GM23338 (cell line): ENCODE measurements around the gene SZT2. TPM values are rescaled to one million over a fixed set of nuclear protein-coding genes. Genes with fewer than 3 reads are reported as not detected.

Source experiments
- ATAC-seq: fragments of 200-7000 bp; cut with Tn5 transposase; 3 replicates; pipeline ENCODE4 v1.9.1; 2020
- DNase-seq: peaks from one replicate; pipeline ENCODE4 v3.0.0-alpha.2; 2015; ENCODE audit warnings: low spot score
- H2AFZ ChIP-seq: fragments of 200-600 bp; sonication (generic); 2 replicates; pipeline ENCODE4 v1.8.0; 2016; ENCODE audit warnings: antibody characterized with exemption, mild to moderate bottlenecking, moderate library complexity
- H3F3A ChIP-seq: fragments of 200-600 bp; sonication (generic); replicated peaks from 2 replicates; pipeline ENCODE4 v1.8.0; 2017; ENCODE audit warnings: antibody characterized with exemption, mixed run types, low read depth
- H3K27ac ChIP-seq: fragments of 200-600 bp; sonication (generic); 2 replicates; pipeline ENCODE4 v1.6.1; 2016; ENCODE audit warnings: low read depth
- H3K27me3 ChIP-seq: fragments of 200-600 bp; sonication (generic); 2 replicates; pipeline ENCODE4 v1.8.0; 2016; ENCODE audit warnings: mild to moderate bottlenecking, mixed run types, moderate library complexity; ENCODE audit not compliant: insufficient read depth
- H3K36me3 ChIP-seq: fragments of 200-600 bp; sonication (generic); 2 replicates; pipeline ENCODE4 v1.8.0; 2016; ENCODE audit warnings: mild to moderate bottlenecking; ENCODE audit not compliant: insufficient read depth
- H3K4me1 ChIP-seq: fragments of 200-600 bp; sonication (generic); 2 replicates; pipeline ENCODE4 v1.8.0; 2016; ENCODE audit warnings: mild to moderate bottlenecking, moderate library complexity; ENCODE audit not compliant: insufficient read depth
- H3K4me2 ChIP-seq: fragments of 200-600 bp; sonication (generic); 2 replicates; pipeline ENCODE4 v1.7.1; 2017; ENCODE audit warnings: mixed run types
- H3K4me3 ChIP-seq: fragments of 200-600 bp; sonication (generic); 2 replicates; pipeline ENCODE4 v1.6.1; 2016; ENCODE audit warnings: mixed run types
- H3K79me2 ChIP-seq: fragments of 200-600 bp; sonication (generic); replicated peaks from 2 replicates; pipeline ENCODE4 v1.8.0; 2017; ENCODE audit warnings: mild to moderate bottlenecking; ENCODE audit not compliant: insufficient read depth
- H3K9me2 ChIP-seq: fragments of 200-600 bp; sonication (generic); 2 replicates; pipeline ENCODE4 v1.8.0; 2017; ENCODE audit not compliant: insufficient read depth
- H4K20me1 ChIP-seq: fragments of 200-600 bp; sonication (generic); replicated peaks from 2 replicates; pipeline ENCODE4 v1.8.0; 2017; ENCODE audit warnings: mild to moderate bottlenecking; ENCODE audit not compliant: insufficient read depth
- H3K27ac Mint-ChIP-seq: 2 replicates; pipeline ENCODE4 v1.8.0; 2020; ENCODE audit warnings: inconsistent platforms, mild to moderate bottlenecking, moderate library complexity, mixed read lengths
- H3K27me3 Mint-ChIP-seq: 3 replicates; pipeline ENCODE4 v1.8.0; 2022; ENCODE audit warnings: low read depth, mild to moderate bottlenecking, moderate library complexity, mixed read lengths, inconsistent platforms; ENCODE audit not compliant: insufficient read depth, poor library complexity
- H3K36me3 Mint-ChIP-seq: 3 replicates; pipeline ENCODE4 v1.8.0; 2021; ENCODE audit warnings: low read depth, mild to moderate bottlenecking, inconsistent platforms, moderate library complexity, mixed read lengths
- H3K4me1 Mint-ChIP-seq: 3 replicates; pipeline ENCODE4 v1.8.0; 2020; ENCODE audit warnings: mild to moderate bottlenecking, inconsistent platforms, mixed read lengths
- H3K4me3 Mint-ChIP-seq: 3 replicates; pipeline ENCODE4 v1.8.0; 2021; ENCODE audit warnings: moderate library complexity, mild to moderate bottlenecking, inconsistent platforms, mixed read lengths
- H3K9me3 Mint-ChIP-seq: 3 replicates; pipeline ENCODE4 v1.8.0; 2020; ENCODE audit warnings: moderate library complexity, mild to moderate bottlenecking, inconsistent platforms, mixed read lengths
- CREB1 ChIP-seq: fragments of 250-450 bp; sonication (Bioruptor Pico); IDR thresholded peaks from 2 replicates; pipeline ENCODE4 v1.5.0; 2020; ENCODE audit warnings: low read depth, mild to moderate bottlenecking, moderate library complexity
- EZH2 ChIP-seq: fragments of 200-600 bp; sonication (generic); IDR thresholded peaks from one replicate; pipeline ENCODE4 v1.8.0; 2017; ENCODE audit warnings: antibody characterized with exemption, mild to moderate bottlenecking, low read depth; ENCODE audit not compliant: unreplicated experiment
- EZH2phosphoT487 ChIP-seq: fragments of 200-600 bp; sonication (generic); IDR thresholded peaks from one replicate; pipeline ENCODE4 v1.8.1; 2018; ENCODE audit warnings: antibody characterized with exemption; ENCODE audit not compliant: unreplicated experiment
- JUNB ChIP-seq: IDR thresholded peaks from one replicate; pipeline ENCODE4 v1.6.1; 2016; ENCODE audit warnings: antibody characterized with exemption; ENCODE audit not compliant: unreplicated experiment
- NANOG ChIP-seq: IDR thresholded peaks from 2 replicates; pipeline ENCODE4 v1.6.1; 2016; ENCODE audit warnings: antibody characterized with exemption, borderline replicate concordance
- POLR2AphosphoS5 ChIP-seq: IDR thresholded peaks from 2 replicates; pipeline ENCODE4 v1.6.1; 2016; ENCODE audit warnings: antibody characterized with exemption, low read depth
- STAT1 ChIP-seq: IDR thresholded peaks from one replicate; pipeline ENCODE4 v1.6.1; 2016; ENCODE audit warnings: antibody characterized with exemption; ENCODE audit not compliant: unreplicated experiment
- ZNF114 ChIP-seq: fragments of 250-450 bp; sonication (Bioruptor Pico); IDR thresholded peaks from 2 replicates; pipeline ENCODE4 v1.5.0; 2020; ENCODE audit warnings: mild to moderate bottlenecking, moderate library complexity
- ZNF331 ChIP-seq: fragments of 250-450 bp; sonication (Bioruptor Pico); IDR thresholded peaks from 2 replicates; pipeline ENCODE4 v1.5.0; 2020; ENCODE audit warnings: low read depth, mild to moderate bottlenecking, moderate library complexity
- polyA plus RNA-seq: library from polyadenylated mRNA; unstranded; fragments of >200 nt; fragmentation: Nextera tagmentation; extraction: Ambion mirVana; gene quantifications from 2 replicates; pipeline ENCODE4 v1.2.1, GENCODE V29; 2016
- total RNA-seq: library from RNA; depleted of rRNA; stranded (reverse); fragments of >200 nt; shearing (Covaris generic); gene quantifications from 2 replicates; pipeline ENCODE4 v1.2.3, GENCODE V29; 2014
- TF ChIP-seq, protein P1 (sequence below), 2 experiments: fragments of 200-600 bp in 1 of 2; sonication (generic) in 1 of 2; conservative IDR thresholded peaks; 2 replicates each; pipeline versions ENCODE4 v1.5.1 to v1.6.1; 2016 to 2017; ENCODE audit warnings: antibody characterized with exemption in 2 of 2, low read depth in 2 of 2, mild to moderate bottlenecking in 2 of 2, moderate library complexity in 1 of 2
- TF ChIP-seq, protein P2 (sequence below): IDR thresholded peaks from 2 replicates; pipeline ENCODE4 v1.6.1; 2016; ENCODE audit warnings: antibody characterized with exemption
- TF ChIP-seq, protein P3 (sequence below): IDR thresholded peaks from one replicate; pipeline ENCODE4 v1.6.1; 2018; ENCODE audit warnings: antibody characterized with exemption; ENCODE audit not compliant: unreplicated experiment
- TF ChIP-seq, protein P4 (sequence below): fragments of 250-450 bp; sonication (Bioruptor Pico); IDR thresholded peaks from 2 replicates; pipeline ENCODE4 v1.5.0; 2020; ENCODE audit warnings: mild to moderate bottlenecking, moderate library complexity

Gene SZT2
- total and polyA plus RNA-seq, 2 experiments from 2014 or later = 4.1 to 16.1 TPM

DNA sequence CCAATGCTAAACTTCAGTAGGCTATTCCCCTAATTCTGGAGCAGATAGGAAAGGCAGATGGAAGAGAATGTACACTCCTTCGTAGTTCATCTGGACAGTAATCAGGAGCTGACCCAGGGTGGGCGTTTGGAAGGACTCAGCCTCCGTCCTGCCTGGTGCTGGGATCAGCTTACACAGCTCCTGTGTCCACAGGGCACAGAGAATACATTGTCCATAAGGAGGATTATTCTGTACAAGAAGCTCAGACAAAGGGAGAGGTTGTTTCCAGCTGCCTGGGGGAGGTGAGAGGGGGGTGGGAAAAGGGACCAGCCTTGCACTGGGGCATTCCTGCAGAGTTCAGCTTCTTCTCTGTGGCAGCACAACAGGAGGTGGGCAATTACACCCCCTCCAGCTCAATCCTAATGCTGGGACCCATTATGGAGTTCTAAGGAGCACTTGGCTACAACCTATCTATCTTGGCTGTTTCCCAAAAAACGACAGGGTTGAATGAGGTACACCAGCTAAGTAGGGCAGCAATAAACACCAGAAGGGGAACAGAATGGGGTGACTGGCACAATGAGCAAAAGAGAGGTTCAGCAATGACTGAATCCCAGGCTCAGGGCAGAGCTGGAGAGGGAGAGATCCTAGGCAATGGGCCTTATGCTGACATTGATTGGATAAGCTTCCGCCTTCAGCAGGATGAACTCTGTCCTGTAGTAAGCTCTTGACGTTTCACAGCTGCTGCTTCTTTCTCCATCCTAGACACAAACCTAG is 7.5 kb upstream of the SZT2 start:
- Histone ChIP-seq H3K9me2 (no peaks in the 10 kb centered on the region), H3K27ac (no peak overlapping the region), H3K4me2 (no peak overlapping the region), H3K4me1 (no peaks in the 10 kb centered on the region), H4K20me1 (peaks cover 5% of the 10 kb centered on the region; the same call in 1 of the 2 replicates), H3K27me3 (no peaks in the 10 kb centered on the region), H2AFZ (no peak overlapping the region), H3K36me3 (peaks cover 21% of the 10 kb centered on the region), H3K4me3 (no peak overlapping the region), H3F3A (no peaks in the 10 kb centered on the region), H3K79me2 (peaks cover 2% of the 10 kb centered on the region; the same call in 1 of the 2 replicates)
- no peaks in the 10 kb centered on the region for H3K9me3 Mint-ChIP-seq
- peaks cover 39% of the 10 kb centered on the region for H3K36me3 Mint-ChIP-seq
- no peak for DNase-seq
- H3K27me3 Mint-ChIP-seq = peaks cover 5% of the 10 kb centered on the region
- no peak overlapping the region for H3K27ac Mint-ChIP-seq
- peaks cover 3% of the 10 kb centered on the region for H3K4me1 Mint-ChIP-seq
- no peak overlapping the region for H3K4me3 Mint-ChIP-seq
- ATAC-seq = no peak
- TF ChIP-seq POLR2AphosphoS5 (no peak), EZH2 (no peak), ZNF331 (CRISPR knock-in tag) (no peak), NANOG (no peak), EZH2phosphoT487 (no peak), JUNB (no peak), ZNF114 (CRISPR knock-in tag) (no peak), STAT1 (no peak), CREB1 (CRISPR knock-in tag) (no peak)
- TF ChIP-seq, protein P1, sequence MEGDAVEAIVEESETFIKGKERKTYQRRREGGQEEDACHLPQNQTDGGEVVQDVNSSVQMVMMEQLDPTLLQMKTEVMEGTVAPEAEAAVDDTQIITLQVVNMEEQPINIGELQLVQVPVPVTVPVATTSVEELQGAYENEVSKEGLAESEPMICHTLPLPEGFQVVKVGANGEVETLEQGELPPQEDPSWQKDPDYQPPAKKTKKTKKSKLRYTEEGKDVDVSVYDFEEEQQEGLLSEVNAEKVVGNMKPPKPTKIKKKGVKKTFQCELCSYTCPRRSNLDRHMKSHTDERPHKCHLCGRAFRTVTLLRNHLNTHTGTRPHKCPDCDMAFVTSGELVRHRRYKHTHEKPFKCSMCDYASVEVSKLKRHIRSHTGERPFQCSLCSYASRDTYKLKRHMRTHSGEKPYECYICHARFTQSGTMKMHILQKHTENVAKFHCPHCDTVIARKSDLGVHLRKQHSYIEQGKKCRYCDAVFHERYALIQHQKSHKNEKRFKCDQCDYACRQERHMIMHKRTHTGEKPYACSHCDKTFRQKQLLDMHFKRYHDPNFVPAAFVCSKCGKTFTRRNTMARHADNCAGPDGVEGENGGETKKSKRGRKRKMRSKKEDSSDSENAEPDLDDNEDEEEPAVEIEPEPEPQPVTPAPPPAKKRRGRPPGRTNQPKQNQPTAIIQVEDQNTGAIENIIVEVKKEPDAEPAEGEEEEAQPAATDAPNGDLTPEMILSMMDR (conservative IDR thresholded peaks at IDR 0.05; ENCODE audit: low read depth in 2 of 2) = no peak
- TF ChIP-seq, protein P2, sequence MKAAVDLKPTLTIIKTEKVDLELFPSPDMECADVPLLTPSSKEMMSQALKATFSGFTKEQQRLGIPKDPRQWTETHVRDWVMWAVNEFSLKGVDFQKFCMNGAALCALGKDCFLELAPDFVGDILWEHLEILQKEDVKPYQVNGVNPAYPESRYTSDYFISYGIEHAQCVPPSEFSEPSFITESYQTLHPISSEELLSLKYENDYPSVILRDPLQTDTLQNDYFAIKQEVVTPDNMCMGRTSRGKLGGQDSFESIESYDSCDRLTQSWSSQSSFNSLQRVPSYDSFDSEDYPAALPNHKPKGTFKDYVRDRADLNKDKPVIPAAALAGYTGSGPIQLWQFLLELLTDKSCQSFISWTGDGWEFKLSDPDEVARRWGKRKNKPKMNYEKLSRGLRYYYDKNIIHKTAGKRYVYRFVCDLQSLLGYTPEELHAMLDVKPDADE = no peak
- TF ChIP-seq, protein P3, sequence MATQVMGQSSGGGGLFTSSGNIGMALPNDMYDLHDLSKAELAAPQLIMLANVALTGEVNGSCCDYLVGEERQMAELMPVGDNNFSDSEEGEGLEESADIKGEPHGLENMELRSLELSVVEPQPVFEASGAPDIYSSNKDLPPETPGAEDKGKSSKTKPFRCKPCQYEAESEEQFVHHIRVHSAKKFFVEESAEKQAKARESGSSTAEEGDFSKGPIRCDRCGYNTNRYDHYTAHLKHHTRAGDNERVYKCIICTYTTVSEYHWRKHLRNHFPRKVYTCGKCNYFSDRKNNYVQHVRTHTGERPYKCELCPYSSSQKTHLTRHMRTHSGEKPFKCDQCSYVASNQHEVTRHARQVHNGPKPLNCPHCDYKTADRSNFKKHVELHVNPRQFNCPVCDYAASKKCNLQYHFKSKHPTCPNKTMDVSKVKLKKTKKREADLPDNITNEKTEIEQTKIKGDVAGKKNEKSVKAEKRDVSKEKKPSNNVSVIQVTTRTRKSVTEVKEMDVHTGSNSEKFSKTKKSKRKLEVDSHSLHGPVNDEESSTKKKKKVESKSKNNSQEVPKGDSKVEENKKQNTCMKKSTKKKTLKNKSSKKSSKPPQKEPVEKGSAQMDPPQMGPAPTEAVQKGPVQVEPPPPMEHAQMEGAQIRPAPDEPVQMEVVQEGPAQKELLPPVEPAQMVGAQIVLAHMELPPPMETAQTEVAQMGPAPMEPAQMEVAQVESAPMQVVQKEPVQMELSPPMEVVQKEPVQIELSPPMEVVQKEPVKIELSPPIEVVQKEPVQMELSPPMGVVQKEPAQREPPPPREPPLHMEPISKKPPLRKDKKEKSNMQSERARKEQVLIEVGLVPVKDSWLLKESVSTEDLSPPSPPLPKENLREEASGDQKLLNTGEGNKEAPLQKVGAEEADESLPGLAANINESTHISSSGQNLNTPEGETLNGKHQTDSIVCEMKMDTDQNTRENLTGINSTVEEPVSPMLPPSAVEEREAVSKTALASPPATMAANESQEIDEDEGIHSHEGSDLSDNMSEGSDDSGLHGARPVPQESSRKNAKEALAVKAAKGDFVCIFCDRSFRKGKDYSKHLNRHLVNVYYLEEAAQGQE = no peak
- TF ChIP-seq, protein P4, sequence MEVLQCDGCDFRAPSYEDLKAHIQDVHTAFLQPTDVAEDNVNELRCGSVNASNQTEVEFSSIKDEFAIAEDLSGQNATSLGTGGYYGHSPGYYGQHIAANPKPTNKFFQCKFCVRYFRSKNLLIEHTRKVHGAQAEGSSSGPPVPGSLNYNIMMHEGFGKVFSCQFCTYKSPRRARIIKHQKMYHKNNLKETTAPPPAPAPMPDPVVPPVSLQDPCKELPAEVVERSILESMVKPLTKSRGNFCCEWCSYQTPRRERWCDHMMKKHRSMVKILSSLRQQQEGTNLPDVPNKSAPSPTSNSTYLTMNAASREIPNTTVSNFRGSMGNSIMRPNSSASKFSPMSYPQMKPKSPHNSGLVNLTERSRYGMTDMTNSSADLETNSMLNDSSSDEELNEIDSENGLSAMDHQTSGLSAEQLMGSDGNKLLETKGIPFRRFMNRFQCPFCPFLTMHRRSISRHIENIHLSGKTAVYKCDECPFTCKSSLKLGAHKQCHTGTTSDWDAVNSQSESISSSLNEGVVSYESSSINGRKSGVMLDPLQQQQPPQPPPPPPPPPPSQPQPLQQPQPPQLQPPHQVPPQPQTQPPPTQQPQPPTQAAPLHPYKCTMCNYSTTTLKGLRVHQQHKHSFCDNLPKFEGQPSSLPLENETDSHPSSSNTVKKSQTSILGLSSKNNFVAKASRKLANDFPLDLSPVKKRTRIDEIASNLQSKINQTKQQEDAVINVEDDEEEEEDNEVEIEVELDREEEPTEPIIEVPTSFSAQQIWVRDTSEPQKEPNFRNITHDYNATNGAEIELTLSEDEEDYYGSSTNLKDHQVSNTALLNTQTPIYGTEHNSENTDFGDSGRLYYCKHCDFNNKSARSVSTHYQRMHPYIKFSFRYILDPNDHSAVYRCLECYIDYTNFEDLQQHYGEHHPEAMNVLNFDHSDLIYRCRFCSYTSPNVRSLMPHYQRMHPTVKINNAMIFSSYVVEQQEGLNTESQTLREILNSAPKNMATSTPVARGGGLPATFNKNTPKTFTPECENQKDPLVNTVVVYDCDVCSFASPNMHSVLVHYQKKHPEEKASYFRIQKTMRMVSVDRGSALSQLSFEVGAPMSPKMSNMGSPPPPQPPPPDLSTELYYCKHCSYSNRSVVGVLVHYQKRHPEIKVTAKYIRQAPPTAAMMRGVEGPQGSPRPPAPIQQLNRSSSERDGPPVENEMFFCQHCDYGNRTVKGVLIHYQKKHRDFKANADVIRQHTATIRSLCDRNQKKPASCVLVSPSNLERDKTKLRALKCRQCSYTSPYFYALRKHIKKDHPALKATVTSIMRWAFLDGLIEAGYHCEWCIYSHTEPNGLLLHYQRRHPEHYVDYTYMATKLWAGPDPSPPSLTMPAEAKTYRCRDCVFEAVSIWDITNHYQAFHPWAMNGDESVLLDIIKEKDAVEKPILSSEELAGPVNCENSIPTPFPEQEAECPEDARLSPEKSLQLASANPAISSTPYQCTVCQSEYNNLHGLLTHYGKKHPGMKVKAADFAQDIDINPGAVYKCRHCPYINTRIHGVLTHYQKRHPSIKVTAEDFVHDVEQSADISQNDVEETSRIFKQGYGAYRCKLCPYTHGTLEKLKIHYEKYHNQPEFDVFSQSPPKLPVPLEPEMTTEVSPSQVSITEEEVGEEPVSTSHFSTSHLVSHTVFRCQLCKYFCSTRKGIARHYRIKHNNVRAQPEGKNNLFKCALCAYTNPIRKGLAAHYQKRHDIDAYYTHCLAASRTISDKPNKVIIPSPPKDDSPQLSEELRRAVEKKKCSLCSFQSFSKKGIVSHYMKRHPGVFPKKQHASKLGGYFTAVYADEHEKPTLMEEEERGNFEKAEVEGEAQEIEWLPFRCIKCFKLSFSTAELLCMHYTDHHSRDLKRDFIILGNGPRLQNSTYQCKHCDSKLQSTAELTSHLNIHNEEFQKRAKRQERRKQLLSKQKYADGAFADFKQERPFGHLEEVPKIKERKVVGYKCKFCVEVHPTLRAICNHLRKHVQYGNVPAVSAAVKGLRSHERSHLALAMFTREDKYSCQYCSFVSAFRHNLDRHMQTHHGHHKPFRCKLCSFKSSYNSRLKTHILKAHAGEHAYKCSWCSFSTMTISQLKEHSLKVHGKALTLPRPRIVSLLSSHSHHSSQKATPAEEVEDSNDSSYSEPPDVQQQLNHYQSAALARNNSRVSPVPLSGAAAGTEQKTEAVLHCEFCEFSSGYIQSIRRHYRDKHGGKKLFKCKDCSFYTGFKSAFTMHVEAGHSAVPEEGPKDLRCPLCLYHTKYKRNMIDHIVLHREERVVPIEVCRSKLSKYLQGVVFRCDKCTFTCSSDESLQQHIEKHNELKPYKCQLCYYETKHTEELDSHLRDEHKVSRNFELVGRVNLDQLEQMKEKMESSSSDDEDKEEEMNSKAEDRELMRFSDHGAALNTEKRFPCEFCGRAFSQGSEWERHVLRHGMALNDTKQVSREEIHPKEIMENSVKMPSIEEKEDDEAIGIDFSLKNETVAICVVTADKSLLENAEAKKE (CRISPR knock-in tag) = no peak
